ENCODE measurements around the gene TSPAN18. TPM values are rescaled to one million over a fixed set of nuclear protein-coding genes. Genes with fewer than 3 reads are reported as not detected.

The TSPAN18 gene
- total RNA-seq, 1 experiment from 2014 or later = 2.8 TPM

GRCh38 chr11:44775985-44776446 is 49.3 kb downstream of the TSPAN18 start:
- intact Hi-C loops (cut with micrococcal nuclease; ENCODE audit: unreplicated experiment) = loop anchor here (1.0 to 5.0 kb wide), 2 partner anchors 49 to 106 kb away; no protein-coding TSS in a partner anchor
- H3K4me3 ChIP-seq (ENCODE audit: low read depth, low read length, poor library complexity, severe bottlenecking) = no peak overlapping the region
- ChIA-PET CTCF (interaction anchor here (0.6 to 0.8 kb wide), 2 partner anchors 10 to 15 kb away, joined by 3 to 4 read pairs; no protein-coding TSS in a partner anchor), POLR2A (ENCODE audit: low non-redundant PET) (no interaction called here)
- no TSS peak for BruUV-seq (replicated peaks)
- TF ChIP-seq EZH2 (IDR thresholded peaks at IDR 0.05; ENCODE audit: borderline replicate concordance, low read depth, low read length, poor library complexity, severe bottlenecking) = no peak
- TF ChIP-seq CTCF (conservative IDR thresholded peaks at IDR 0.05; ENCODE audit: low read depth, low read length) = no peak
- H3K27ac ChIP-seq (ENCODE audit: low read depth, low read length, poor library complexity, severe bottlenecking) = no peak overlapping the region
- no peaks in the 10 kb centered on the region for H3K36me3 ChIP-seq (ENCODE audit: insufficient read depth, low read length, poor library complexity, severe bottlenecking)
- DNase-seq (ENCODE audit: low spot score) = no peak
- peaks cover 62% of the 10 kb centered on the region for H3K4me1 ChIP-seq (ENCODE audit: insufficient read depth, low read length, poor library complexity, severe bottlenecking)
- no peaks in the 10 kb centered on the region for H3K27me3 ChIP-seq (replicated peaks; ENCODE audit: insufficient read depth, low read depth, low read length, poor library complexity)
- no peaks in the 10 kb centered on the region for H3K9me3 ChIP-seq (ENCODE audit: low read depth, low read length, poor library complexity, severe bottlenecking)

- H3K4me1 ChIP-seq (ENCODE audit: insufficient read depth, low read length, poor library complexity, severe bottlenecking) = peaks cover 65% of the 10 kb centered on the region
- no TSS peak for BruUV-seq (replicated peaks)
- no peaks in the 10 kb centered on the region for H3K27me3 ChIP-seq (replicated peaks; ENCODE audit: insufficient read depth, low read depth, low read length, poor library complexity)
- ChIA-PET POLR2A (ENCODE audit: low non-redundant PET) (no interaction called here), CTCF (interaction anchor here (0.6 kb wide), 2 partner anchors 15 to 165 kb away, joined by 3 read pairs; no protein-coding TSS in a partner anchor)
- H3K9me3 ChIP-seq (ENCODE audit: low read depth, low read length, poor library complexity, severe bottlenecking) = no peaks in the 10 kb centered on the region
- TF ChIP-seq EZH2 (IDR thresholded peaks at IDR 0.05; ENCODE audit: borderline replicate concordance, low read depth, low read length, poor library complexity, severe bottlenecking) (no peak), CTCF (conservative IDR thresholded peaks at IDR 0.05; ENCODE audit: low read depth, low read length) (no peak)
- no peak for DNase-seq (ENCODE audit: low spot score)
- H3K36me3 ChIP-seq (ENCODE audit: insufficient read depth, low read length, poor library complexity, severe bottlenecking) = no peaks in the 10 kb centered on the region
- H3K27ac ChIP-seq (ENCODE audit: low read depth, low read length, poor library complexity, severe bottlenecking) = peak overlapping the region; percentile 27
- H3K4me3 ChIP-seq (ENCODE audit: low read depth, low read length, poor library complexity, severe bottlenecking) = no peak overlapping the region
- intact Hi-C loops (cut with micrococcal nuclease; ENCODE audit: unreplicated experiment) = loop anchor here (5.0 kb wide), 1 partner anchor 106 kb away; no protein-coding TSS in a partner anchor
Measured at GRCh38 chr11:44776551-44777208, 49.9 kb downstream of the TSPAN18 start.

- peak; percentile 94 for DNase-seq (ENCODE audit: low spot score)
- Histone ChIP-seq H3K36me3 (ENCODE audit: insufficient read depth, low read length, poor library complexity, severe bottlenecking) (no peaks in the 10 kb centered on the region), H3K27me3 (replicated peaks; ENCODE audit: insufficient read depth, low read depth, low read length, poor library complexity) (no peaks in the 10 kb centered on the region), H3K27ac (ENCODE audit: low read depth, low read length, poor library complexity, severe bottlenecking) (peak overlapping the region; percentile 27), H3K4me3 (ENCODE audit: low read depth, low read length, poor library complexity, severe bottlenecking) (no peak overlapping the region), H3K4me1 (ENCODE audit: insufficient read depth, low read length, poor library complexity, severe bottlenecking) (peaks cover 65% of the 10 kb centered on the region), H3K9me3 (ENCODE audit: low read depth, low read length, poor library complexity, severe bottlenecking) (no peaks in the 10 kb centered on the region)
- BruUV-seq (replicated peaks) = no TSS peak
- CTCF ChIA-PET = interaction anchor here (0.6 kb wide), 1 partner anchor 165 kb away, joined by 3 read pairs; no protein-coding TSS in a partner anchor
- TF ChIP-seq CTCF (conservative IDR thresholded peaks at IDR 0.05; ENCODE audit: low read depth, low read length) (no peak), EZH2 (IDR thresholded peaks at IDR 0.05; ENCODE audit: borderline replicate concordance, low read depth, low read length, poor library complexity, severe bottlenecking) (no peak)
- POLR2A ChIA-PET (ENCODE audit: low non-redundant PET) = no interaction called here
- intact Hi-C loops (cut with micrococcal nuclease; ENCODE audit: unreplicated experiment) = loop anchor here (5.0 kb wide), 1 partner anchor 105 kb away; no protein-coding TSS in a partner anchor
Measured at GRCh38 chr11:44777209-44778194, 50.7 kb downstream of the TSPAN18 start.

All from A673 (cell line).